Liver (tissue), 9 donors: ENCODE measurements around the gene COL15A1. TPM values are rescaled to one million over a fixed set of nuclear protein-coding genes. Genes with fewer than 3 reads are reported as not detected.

Experiments
- DNase-seq: peaks from one replicate; pipeline ENCODE4 v3.0.0-alpha.2; 2017; ENCODE audit warnings: low spot score
- H3K27ac ChIP-seq, 2 donors: one replicate each; pipeline ENCODE4 v1.7.0; 2013; ENCODE audit warnings: inconsistent platforms in 2 of 2, low read length in 2 of 2, control low read depth in 1 of 2, low read depth in 1 of 2, mild to moderate bottlenecking in 1 of 2
- H3K27me3 ChIP-seq, 4 donors: one replicate each; pipeline versions ENCODE4 v1.6.1 to v1.7.0; 2013; ENCODE audit warnings: low read length in 3 of 4, inconsistent platforms in 1 of 4, mild to moderate bottlenecking in 1 of 4, moderate library complexity in 1 of 4; ENCODE audit not compliant: control insufficient read depth in 4 of 4, insufficient read depth in 4 of 4
- H3K36me3 ChIP-seq, 4 donors: one replicate each; pipeline versions ENCODE4 v1.6.1 to v1.7.0; 2013; ENCODE audit warnings: low read length in 3 of 4, mild to moderate bottlenecking in 3 of 4, low read depth in 1 of 4, moderate library complexity in 1 of 4; ENCODE audit not compliant: control insufficient read depth in 4 of 4, insufficient read depth in 3 of 4
- H3K4me1 ChIP-seq, 4 donors: one replicate each; pipeline versions ENCODE4 v1.6.1 to v1.7.0; 2013; ENCODE audit warnings: low read length in 3 of 4, mild to moderate bottlenecking in 3 of 4, moderate library complexity in 1 of 4; ENCODE audit not compliant: control insufficient read depth in 4 of 4, insufficient read depth in 4 of 4
- H3K4me3 ChIP-seq, 3 donors: one replicate each; pipeline versions ENCODE4 v1.6.1 to v1.7.0; 2013; ENCODE audit warnings: low read length in 3 of 3, control low read depth in 1 of 3, low read depth in 1 of 3, mild to moderate bottlenecking in 1 of 3
- H3K9ac ChIP-seq, 2 donors: one replicate each; pipeline ENCODE4 v1.7.0; 2013; ENCODE audit warnings: low read length in 2 of 2, mild to moderate bottlenecking in 2 of 2, moderate library complexity in 2 of 2, control low read depth in 1 of 2, low read depth in 1 of 2
- H3K9me3 ChIP-seq, 4 donors: one replicate each; pipeline versions ENCODE4 v1.6.1 to v1.7.0; 2013; ENCODE audit warnings: low read length in 3 of 4; ENCODE audit not compliant: control insufficient read depth in 4 of 4
- EGR1 ChIP-seq, 2 donors: IDR thresholded peaks; 2 replicates each; pipeline ENCODE4 v1.6.1; 2016 to 2018; ENCODE audit warnings: antibody characterized with exemption in 2 of 2, low read depth in 2 of 2
- FOXA1 ChIP-seq: IDR thresholded peaks from 2 replicates; pipeline ENCODE4 v1.6.1; 2016; ENCODE audit warnings: antibody characterized with exemption
- FOXA2 ChIP-seq: IDR thresholded peaks from 2 replicates; pipeline ENCODE4 v1.6.1; 2016; ENCODE audit warnings: antibody characterized with exemption
- GABPA ChIP-seq, 2 donors: IDR thresholded peaks in 1 of 2; conservative IDR thresholded peaks in 1 of 2; 2 replicates each; pipeline ENCODE4 v1.6.1; 2016; ENCODE audit warnings: antibody characterized with exemption in 2 of 2, mild to moderate bottlenecking in 1 of 2, moderate library complexity in 1 of 2
- HNF4A ChIP-seq, 2 donors: conservative IDR thresholded peaks; 2 replicates each; pipeline ENCODE4 v1.6.1; 2016; ENCODE audit warnings: antibody characterized with exemption in 2 of 2, mild to moderate bottlenecking in 2 of 2
- HNF4G ChIP-seq: IDR thresholded peaks from 2 replicates; pipeline ENCODE4 v1.6.1; 2016; ENCODE audit warnings: antibody characterized with exemption
- JUND ChIP-seq, 2 donors: IDR thresholded peaks; 2 replicates each; pipeline ENCODE4 v1.6.1; 2016; ENCODE audit warnings: antibody characterized with exemption in 2 of 2
- NR2F2 ChIP-seq: IDR thresholded peaks from 2 replicates; pipeline ENCODE4 v1.6.1; 2016; ENCODE audit warnings: antibody characterized with exemption
- RXRA ChIP-seq, 2 donors: IDR thresholded peaks; 2 replicates each; pipeline ENCODE4 v1.6.1; 2017 to 2018; ENCODE audit warnings: antibody characterized with exemption in 2 of 2, mild to moderate bottlenecking in 1 of 2
- SP1 ChIP-seq: IDR thresholded peaks from 2 replicates; pipeline ENCODE4 v1.6.1; 2018; ENCODE audit warnings: antibody characterized with exemption, mild to moderate bottlenecking
- YY1 ChIP-seq: IDR thresholded peaks from 2 replicates; pipeline ENCODE4 v1.6.1; 2016; ENCODE audit warnings: antibody characterized with exemption, mild to moderate bottlenecking
- WGBS: extraction: QIAGEN DNeasy Blood & Tissue Kit; methylation state at CpG from one replicate; pipeline ENCODE4 v1.1.7; 2013; 5-methylcytosine and 5-hydroxymethylcytosine counted together
- polyA plus RNA-seq, 2 donors: library from polyadenylated mRNA; stranded (reverse) in 1 of 2; unstranded in 1 of 2; fragments of 200-250 nt in 1 of 2; fragments of >200 nt in 1 of 2; fragmentation: Nextera tagmentation in 1 of 2; extraction: Ambion mirVana in 1 of 2; gene quantifications; one replicate each; pipeline versions ENCODE4 v1.2.1 to v1.2.3, GENCODE V29; 2013 to 2015
- total RNA-seq, 2 donors: library from RNA; depleted of rRNA; stranded (reverse); fragments of >200 nt; gene quantifications; one replicate each; pipeline ENCODE4 v1.2.3, GENCODE V29; 2014
- TF ChIP-seq, protein P1 (sequence below): IDR thresholded peaks from 2 replicates; pipeline ENCODE4 v1.6.1; 2016; ENCODE audit warnings: antibody characterized with exemption
- TF ChIP-seq, protein P2 (sequence below): IDR thresholded peaks from 2 replicates; pipeline ENCODE4 v1.6.1; 2016; ENCODE audit warnings: antibody characterized with exemption
- TF ChIP-seq, protein P3 (sequence below): IDR thresholded peaks from 2 replicates; pipeline ENCODE4 v1.6.1; 2016; ENCODE audit warnings: antibody characterized with exemption
- TF ChIP-seq, protein P4 (sequence below): IDR thresholded peaks from 2 replicates; pipeline ENCODE4 v1.6.1; 2016; ENCODE audit warnings: antibody characterized with exemption, mild to moderate bottlenecking
- TF ChIP-seq, protein P5 (sequence below): fragments of 150-350 bp; IDR thresholded peaks from 2 replicates; pipeline ENCODE4 v1.5.1; 2017; ENCODE audit warnings: improper control_type of control experiment, low read depth, low read length; ENCODE audit not compliant: missing input control
- donor health status: healthy.
- donor health status: healthy.
- donor health status: healthy.
- donor health status: healthy.
- donor health status: healthy.

Gene COL15A1
- total and polyA plus RNA-seq, 4 donors, result 0.10 to 0.42 (median 0.24) TPM

DNA sequence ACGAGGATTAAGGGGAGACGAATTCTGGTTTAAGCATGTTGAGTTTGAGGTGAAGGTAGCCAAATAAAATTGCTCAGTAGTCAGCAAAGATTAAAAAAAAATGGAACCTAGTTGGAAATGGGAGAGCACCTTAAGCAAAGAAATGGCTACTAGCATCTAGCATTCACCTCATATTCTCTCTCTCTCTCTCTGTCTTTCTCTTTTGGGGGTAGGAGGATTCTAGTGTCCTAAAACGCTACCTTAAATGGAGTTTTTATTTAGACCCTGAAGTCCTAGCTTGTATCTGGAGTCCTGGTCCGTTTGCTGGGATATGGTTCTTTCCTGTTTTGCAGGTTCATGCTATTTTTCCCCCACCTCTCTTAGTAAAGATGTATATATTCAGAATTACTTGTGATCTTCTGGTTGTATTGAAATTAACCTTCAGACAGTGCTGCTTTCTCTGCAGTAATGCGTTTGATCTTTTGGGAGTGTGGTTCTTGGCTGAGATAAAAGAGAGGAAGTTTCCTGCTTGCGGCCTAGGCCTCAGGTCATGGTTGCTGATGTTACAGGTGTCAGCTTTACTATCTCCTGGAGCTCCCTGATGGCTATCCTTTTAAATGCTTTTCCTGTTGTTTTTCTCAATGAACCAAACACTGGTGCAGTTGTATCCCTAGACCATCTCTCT, 169.2 kb downstream of the COL15A1 start:
- TF ChIP-seq JUND (IDR thresholded peaks at IDR 0.05) (no peak), FOXA2 (no peak), GABPA (IDR thresholded peaks at IDR 0.05 in 1 of 2, conservative IDR thresholded peaks at IDR 0.05 in 1 of 2) (no peak), YY1 (no peak), NR2F2 (no peak)
- TF ChIP-seq, protein P1, sequence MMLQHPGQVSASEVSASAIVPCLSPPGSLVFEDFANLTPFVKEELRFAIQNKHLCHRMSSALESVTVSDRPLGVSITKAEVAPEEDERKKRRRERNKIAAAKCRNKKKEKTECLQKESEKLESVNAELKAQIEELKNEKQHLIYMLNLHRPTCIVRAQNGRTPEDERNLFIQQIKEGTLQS, result no peak
- Histone ChIP-seq H3K36me3 (no peaks in the 10 kb centered on the region), H3K4me1 (peaks cover 0 to 2% (median under 1%) of the 10 kb centered on the region in 4 donors), H3K27me3 (no peaks in the 10 kb centered on the region), H3K27ac (no peak overlapping the region), H3K9me3 (no peaks in the 10 kb centered on the region), H3K9ac (no peak overlapping the region), H3K4me3 (no peak overlapping the region)
- WGBS, result 82% methylated on average over 6 of the region's 6 CpGs
- DNase-seq, result no peak

DNA sequence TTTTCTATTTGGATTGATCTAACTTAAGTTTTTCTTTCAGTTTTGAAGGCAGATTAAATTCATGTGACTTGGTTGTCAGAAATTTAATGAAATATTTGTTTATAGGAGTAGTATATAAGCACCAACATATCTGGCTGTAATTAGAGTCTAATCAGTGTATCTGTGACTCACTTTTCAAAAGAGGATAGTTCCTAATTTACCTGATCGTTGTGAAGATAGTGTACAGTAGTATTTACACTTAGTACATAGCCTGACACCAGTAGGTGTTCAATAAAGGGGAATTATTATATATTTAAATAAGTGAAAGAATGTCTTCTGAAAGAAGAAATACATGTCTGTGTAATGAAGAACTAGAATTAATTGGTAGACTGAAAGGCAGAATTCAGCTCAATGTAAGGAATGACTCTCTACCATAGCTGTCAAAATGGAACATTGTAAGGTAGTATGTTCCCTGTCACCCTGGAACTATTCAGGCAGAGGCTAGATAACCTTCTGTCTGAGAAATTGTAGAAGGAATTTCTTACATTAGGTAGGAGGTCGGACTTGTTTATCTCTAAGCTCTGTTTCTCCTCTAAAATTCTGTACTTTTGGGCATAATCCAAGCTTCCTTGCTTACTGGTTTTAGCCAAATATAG, 169.8 kb downstream of the COL15A1 start:
- Histone ChIP-seq H3K4me1 (peaks cover 0 to 2% (median 0%) of the 10 kb centered on the region in 4 donors), H3K27me3 (no peaks in the 10 kb centered on the region), H3K4me3 (no peak overlapping the region), H3K36me3 (no peaks in the 10 kb centered on the region), H3K27ac (no peak overlapping the region), H3K9me3 (no peaks in the 10 kb centered on the region), H3K9ac (no peak overlapping the region)
- WGBS, result 88% methylated on average over 2 of the region's 2 CpGs
- no peak for DNase-seq
- TF ChIP-seq HNF4G, result no peak
- TF ChIP-seq EGR1 (IDR thresholded peaks at IDR 0.05; ENCODE audit: low read depth in 2 of 2), result no peak

DNA sequence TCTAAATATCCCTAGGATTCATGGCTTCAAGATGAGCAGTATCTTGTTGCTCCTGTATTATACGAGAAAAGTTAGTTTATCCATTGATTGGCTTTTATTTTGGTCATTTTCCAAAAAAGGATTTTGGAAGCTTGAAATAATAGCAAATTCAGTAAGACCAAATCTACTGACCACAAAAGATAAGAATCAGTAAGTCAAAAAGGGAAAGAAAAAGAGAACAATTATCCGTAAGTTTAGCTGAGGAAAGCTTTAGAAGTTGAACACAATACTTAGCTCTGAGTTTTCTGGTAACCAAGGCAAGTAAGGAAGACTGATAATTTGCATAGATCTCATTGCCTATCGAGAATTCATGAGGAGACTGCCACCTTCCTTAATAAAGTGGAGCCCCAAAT, 170.3 kb downstream of the COL15A1 start:
- no peak overlapping the region for H3K27ac ChIP-seq
- H3K27me3 ChIP-seq, result no peaks in the 10 kb centered on the region
- TF ChIP-seq, protein P2, sequence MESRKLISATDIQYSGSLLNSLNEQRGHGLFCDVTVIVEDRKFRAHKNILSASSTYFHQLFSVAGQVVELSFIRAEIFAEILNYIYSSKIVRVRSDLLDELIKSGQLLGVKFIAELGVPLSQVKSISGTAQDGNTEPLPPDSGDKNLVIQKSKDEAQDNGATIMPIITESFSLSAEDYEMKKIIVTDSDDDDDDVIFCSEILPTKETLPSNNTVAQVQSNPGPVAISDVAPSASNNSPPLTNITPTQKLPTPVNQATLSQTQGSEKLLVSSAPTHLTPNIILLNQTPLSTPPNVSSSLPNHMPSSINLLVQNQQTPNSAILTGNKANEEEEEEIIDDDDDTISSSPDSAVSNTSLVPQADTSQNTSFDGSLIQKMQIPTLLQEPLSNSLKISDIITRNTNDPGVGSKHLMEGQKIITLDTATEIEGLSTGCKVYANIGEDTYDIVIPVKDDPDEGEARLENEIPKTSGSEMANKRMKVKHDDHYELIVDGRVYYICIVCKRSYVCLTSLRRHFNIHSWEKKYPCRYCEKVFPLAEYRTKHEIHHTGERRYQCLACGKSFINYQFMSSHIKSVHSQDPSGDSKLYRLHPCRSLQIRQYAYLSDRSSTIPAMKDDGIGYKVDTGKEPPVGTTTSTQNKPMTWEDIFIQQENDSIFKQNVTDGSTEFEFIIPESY, result no peak
- TF ChIP-seq FOXA1, result no peak
- no peak for TF ChIP-seq RXRA (IDR thresholded peaks at IDR 0.05)
- TF ChIP-seq JUND (IDR thresholded peaks at IDR 0.05), result no peak
- TF ChIP-seq NR2F2, result no peak
- no peak for TF ChIP-seq FOXA2
- TF ChIP-seq HNF4A (conservative IDR thresholded peaks at IDR 0.05), result no peak
- TF ChIP-seq, protein P3, sequence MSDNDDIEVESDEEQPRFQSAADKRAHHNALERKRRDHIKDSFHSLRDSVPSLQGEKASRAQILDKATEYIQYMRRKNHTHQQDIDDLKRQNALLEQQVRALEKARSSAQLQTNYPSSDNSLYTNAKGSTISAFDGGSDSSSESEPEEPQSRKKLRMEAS, result no peak
- TF ChIP-seq, protein P1, result no peak
- TF ChIP-seq GABPA (IDR thresholded peaks at IDR 0.05 in 1 of 2, conservative IDR thresholded peaks at IDR 0.05 in 1 of 2), result no peak
- TF ChIP-seq, protein P4, sequence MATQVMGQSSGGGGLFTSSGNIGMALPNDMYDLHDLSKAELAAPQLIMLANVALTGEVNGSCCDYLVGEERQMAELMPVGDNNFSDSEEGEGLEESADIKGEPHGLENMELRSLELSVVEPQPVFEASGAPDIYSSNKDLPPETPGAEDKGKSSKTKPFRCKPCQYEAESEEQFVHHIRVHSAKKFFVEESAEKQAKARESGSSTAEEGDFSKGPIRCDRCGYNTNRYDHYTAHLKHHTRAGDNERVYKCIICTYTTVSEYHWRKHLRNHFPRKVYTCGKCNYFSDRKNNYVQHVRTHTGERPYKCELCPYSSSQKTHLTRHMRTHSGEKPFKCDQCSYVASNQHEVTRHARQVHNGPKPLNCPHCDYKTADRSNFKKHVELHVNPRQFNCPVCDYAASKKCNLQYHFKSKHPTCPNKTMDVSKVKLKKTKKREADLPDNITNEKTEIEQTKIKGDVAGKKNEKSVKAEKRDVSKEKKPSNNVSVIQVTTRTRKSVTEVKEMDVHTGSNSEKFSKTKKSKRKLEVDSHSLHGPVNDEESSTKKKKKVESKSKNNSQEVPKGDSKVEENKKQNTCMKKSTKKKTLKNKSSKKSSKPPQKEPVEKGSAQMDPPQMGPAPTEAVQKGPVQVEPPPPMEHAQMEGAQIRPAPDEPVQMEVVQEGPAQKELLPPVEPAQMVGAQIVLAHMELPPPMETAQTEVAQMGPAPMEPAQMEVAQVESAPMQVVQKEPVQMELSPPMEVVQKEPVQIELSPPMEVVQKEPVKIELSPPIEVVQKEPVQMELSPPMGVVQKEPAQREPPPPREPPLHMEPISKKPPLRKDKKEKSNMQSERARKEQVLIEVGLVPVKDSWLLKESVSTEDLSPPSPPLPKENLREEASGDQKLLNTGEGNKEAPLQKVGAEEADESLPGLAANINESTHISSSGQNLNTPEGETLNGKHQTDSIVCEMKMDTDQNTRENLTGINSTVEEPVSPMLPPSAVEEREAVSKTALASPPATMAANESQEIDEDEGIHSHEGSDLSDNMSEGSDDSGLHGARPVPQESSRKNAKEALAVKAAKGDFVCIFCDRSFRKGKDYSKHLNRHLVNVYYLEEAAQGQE, result no peak
- TF ChIP-seq, protein P5, sequence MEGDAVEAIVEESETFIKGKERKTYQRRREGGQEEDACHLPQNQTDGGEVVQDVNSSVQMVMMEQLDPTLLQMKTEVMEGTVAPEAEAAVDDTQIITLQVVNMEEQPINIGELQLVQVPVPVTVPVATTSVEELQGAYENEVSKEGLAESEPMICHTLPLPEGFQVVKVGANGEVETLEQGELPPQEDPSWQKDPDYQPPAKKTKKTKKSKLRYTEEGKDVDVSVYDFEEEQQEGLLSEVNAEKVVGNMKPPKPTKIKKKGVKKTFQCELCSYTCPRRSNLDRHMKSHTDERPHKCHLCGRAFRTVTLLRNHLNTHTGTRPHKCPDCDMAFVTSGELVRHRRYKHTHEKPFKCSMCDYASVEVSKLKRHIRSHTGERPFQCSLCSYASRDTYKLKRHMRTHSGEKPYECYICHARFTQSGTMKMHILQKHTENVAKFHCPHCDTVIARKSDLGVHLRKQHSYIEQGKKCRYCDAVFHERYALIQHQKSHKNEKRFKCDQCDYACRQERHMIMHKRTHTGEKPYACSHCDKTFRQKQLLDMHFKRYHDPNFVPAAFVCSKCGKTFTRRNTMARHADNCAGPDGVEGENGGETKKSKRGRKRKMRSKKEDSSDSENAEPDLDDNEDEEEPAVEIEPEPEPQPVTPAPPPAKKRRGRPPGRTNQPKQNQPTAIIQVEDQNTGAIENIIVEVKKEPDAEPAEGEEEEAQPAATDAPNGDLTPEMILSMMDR, result no peak
- no peak for TF ChIP-seq SP1
- H3K9ac ChIP-seq, result no peak overlapping the region
- no peaks in the 10 kb centered on the region for H3K36me3 ChIP-seq
- H3K4me3 ChIP-seq, result no peak overlapping the region
- 77% methylated on average over 3 of the region's 3 CpGs for WGBS
- DNase-seq, result no peak
- H3K4me1 ChIP-seq, result peaks cover 0 to 2% (median 0%) of the 10 kb centered on the region in 4 donors
- no peaks in the 10 kb centered on the region for H3K9me3 ChIP-seq
